ENCODE results near the gene HOXC9. TPM values are rescaled to one million over a fixed set of nuclear protein-coding genes. Genes with fewer than 3 reads are reported as not detected.
A peak's percentile ranks its signal among the peaks of the same experiment; 100 is the strongest.

The HOXC9 gene
- polyA plus RNA-seq, 4 donors: 15.9 to 22.1 (median 19.7) TPM

GRCh38 chr12:54010053-54010971 is 10.4 kb downstream of the HOXC9 start:
- DNase-seq (ENCODE audit: low read depth in 4 of 4, low spot score in 3 of 4): no peak

GRCh38 chr12:54010972-54011664 is 11.2 kb downstream of the HOXC9 start:
- no peak for DNase-seq (ENCODE audit: low read depth in 4 of 4, low spot score in 3 of 4)

- DNase-seq (ENCODE audit: low read depth in 4 of 4, low spot score in 3 of 4): no peak
Measured at GRCh38 chr12:54011665-54012532, 11.9 kb downstream of the HOXC9 start.

- no peak for DNase-seq (ENCODE audit: low read depth in 4 of 4, low spot score in 3 of 4)
Measured at GRCh38 chr12:54012631-54013409, 12.9 kb downstream of the HOXC9 start.

- no peak for DNase-seq (ENCODE audit: low read depth in 4 of 4, low spot score in 3 of 4)
Measured at GRCh38 chr12:54014377-54015017, 14.5 kb downstream of the HOXC9 start.

- no peak for DNase-seq (ENCODE audit: low read depth in 4 of 4, low spot score in 3 of 4)
Measured at GRCh38 chr12:54015018-54015931, 15.3 kb downstream of the HOXC9 start.

GRCh38 chr12:54016051-54016450 is 16.1 kb downstream of the HOXC9 start:
- DNase-seq (ENCODE audit: low read depth in 4 of 4, low spot score in 3 of 4): no peak

- peak in 3 of 4 donors; percentile 79 to 88 (median 84) for DNase-seq (ENCODE audit: low read depth in 4 of 4, low spot score in 3 of 4)
Measured at GRCh38 chr12:54016478-54016964, 16.6 kb downstream of the HOXC9 start.

GRCh38 chr12:54017027-54017788 is 17.2 kb downstream of the HOXC9 start:
- DNase-seq (ENCODE audit: low read depth in 4 of 4, low spot score in 3 of 4): no peak

GRCh38 chr12:54017878-54018467 is 18.0 kb downstream of the HOXC9 start:
- peak in 3 of 4 donors; percentile 80 to 84 (median 82) for DNase-seq (ENCODE audit: low read depth in 4 of 4, low spot score in 3 of 4)

GRCh38 chr12:54018468-54018984 is 18.6 kb downstream of the HOXC9 start:
- DNase-seq (ENCODE audit: low read depth in 4 of 4, low spot score in 3 of 4): no peak

GRCh38 chr12:54019091-54019811 is 19.3 kb downstream of the HOXC9 start:
- DNase-seq (ENCODE audit: low read depth in 4 of 4, low spot score in 3 of 4): no peak

GRCh38 chr12:54019924-54020590 is 20.1 kb downstream of the HOXC9 start:
- no peak for DNase-seq (ENCODE audit: low read depth in 4 of 4, low spot score in 3 of 4)

GRCh38 chr12:54020591-54021405 is 20.8 kb downstream of the HOXC9 start:
- DNase-seq (ENCODE audit: low read depth in 4 of 4, low spot score in 3 of 4): no peak

Data from right renal pelvis (tissue), 4 donors.